Measurements from ENCODE around the gene TK2.

Gene TK2

DNA sequence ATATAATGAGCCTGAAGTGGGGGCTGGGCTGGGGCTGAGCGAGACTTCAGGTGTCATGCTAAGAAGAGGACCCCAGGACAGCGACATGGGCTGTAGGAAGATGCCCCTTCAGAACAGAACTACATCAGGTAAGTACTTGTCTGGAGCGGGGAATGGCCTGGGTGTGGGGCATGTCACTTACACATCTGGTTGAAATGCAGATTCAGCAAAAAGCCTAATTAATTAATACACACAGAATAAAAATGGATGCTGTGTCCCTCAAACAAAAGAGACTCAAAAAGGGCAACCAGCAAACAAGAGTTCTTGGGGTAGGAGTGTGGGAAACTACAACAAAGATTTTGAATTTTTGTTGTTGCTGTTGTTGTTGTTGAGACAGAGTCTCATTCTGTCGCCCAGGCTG is 41.1 kb upstream of the TK2 start:
- DNase-seq (ENCODE audit: low read depth): no peak
- H3K4me3 ChIP-seq (ENCODE audit: control insufficient read depth, low read depth, low read length): no peak overlapping the region
- no peak for TF ChIP-seq CTCF (conservative IDR thresholded peaks at IDR 0.05; ENCODE audit: control insufficient read depth, insufficient read depth, low read depth, low read length)

- no peak for DNase-seq (ENCODE audit: low read depth)
- no peak overlapping the region for H3K4me3 ChIP-seq (ENCODE audit: control insufficient read depth, low read depth, low read length)
- no peak for TF ChIP-seq CTCF (conservative IDR thresholded peaks at IDR 0.05; ENCODE audit: control insufficient read depth, insufficient read depth, low read depth, low read length)
Measured at GRCh38 chr16:66590322-66590721, 40.4 kb upstream of the TK2 start.

- peak; percentile 38 for DNase-seq (ENCODE audit: low read depth)
- TF ChIP-seq CTCF (conservative IDR thresholded peaks at IDR 0.05; ENCODE audit: control insufficient read depth, insufficient read depth, low read depth, low read length): peak; percentile 69
- no peak overlapping the region for H3K4me3 ChIP-seq (ENCODE audit: control insufficient read depth, low read depth, low read length)
Measured at GRCh38 chr16:66588981-66589713, 39.2 kb upstream of the TK2 start.

DNA sequence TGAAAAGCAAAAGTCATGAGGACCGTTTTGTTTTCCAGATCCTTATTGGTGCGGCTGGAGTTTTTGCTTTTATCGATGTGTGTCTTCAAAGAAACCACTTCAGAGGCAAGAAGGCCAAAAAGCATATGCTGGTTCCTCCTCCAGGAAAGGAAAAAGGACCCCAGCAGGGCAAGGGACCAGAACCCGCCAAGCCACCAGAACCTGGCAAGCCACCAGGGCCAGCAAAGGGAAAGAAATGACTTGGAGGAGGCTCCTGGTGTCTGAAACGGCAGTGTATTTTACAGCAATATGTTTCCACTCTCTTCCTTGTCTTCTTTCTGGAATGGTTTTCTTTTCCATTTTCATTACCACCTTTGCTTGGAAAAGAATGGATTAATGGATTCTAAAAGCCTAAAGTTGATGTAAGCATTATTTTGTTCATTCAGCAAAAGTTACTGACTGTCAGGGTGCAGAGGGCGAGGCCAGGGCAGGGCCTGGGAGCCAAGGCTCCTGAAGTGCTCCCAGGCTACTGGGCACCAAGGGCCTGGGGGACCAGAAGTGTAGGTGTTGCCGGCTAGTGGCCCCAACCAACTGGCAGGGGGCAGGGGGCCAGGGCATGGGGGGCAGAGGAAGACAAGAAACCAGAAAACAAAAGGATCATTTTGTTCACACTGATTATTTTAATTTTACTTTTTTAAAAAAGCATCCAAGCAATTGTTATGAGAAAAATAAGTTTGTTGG is 38.1 kb upstream of the TK2 start:
- no peak overlapping the region for H3K4me3 ChIP-seq (ENCODE audit: control insufficient read depth, low read depth, low read length)
- TF ChIP-seq CTCF (conservative IDR thresholded peaks at IDR 0.05; ENCODE audit: control insufficient read depth, insufficient read depth, low read depth, low read length): no peak
- no peak for DNase-seq (ENCODE audit: low read depth)

GRCh38 chr16:66585481-66586239 is 35.7 kb upstream of the TK2 start:
- TF ChIP-seq CTCF (conservative IDR thresholded peaks at IDR 0.05; ENCODE audit: control insufficient read depth, insufficient read depth, low read depth, low read length): no peak
- DNase-seq (ENCODE audit: low read depth): no peak
- no peak overlapping the region for H3K4me3 ChIP-seq (ENCODE audit: control insufficient read depth, low read depth, low read length)

GRCh38 chr16:66581246-66581952 is 31.5 kb upstream of the TK2 start:
- peak; percentile 52 for DNase-seq (ENCODE audit: low read depth)
- no peak for TF ChIP-seq CTCF (conservative IDR thresholded peaks at IDR 0.05; ENCODE audit: control insufficient read depth, insufficient read depth, low read depth, low read length)
- no peak overlapping the region for H3K4me3 ChIP-seq (ENCODE audit: control insufficient read depth, low read depth, low read length)

Data from fibroblast of mammary gland (primary cell).